Stimulated activated CD4-positive, alpha-beta T cell treated with anti-CD3 and anti-CD28 coated beads, Interleukin-15, amount 100 ng/mL, for 1 hour (primary cell): ENCODE measurements around the gene SLCO4A1.

Experiments
- DNase-seq, 2 donors: peaks; one replicate each; pipeline ENCODE4 v3.0.0-alpha.2; 2020; ENCODE audit warnings: low read depth in 1 of 2, low spot score in 1 of 2

Gene SLCO4A1

DNA sequence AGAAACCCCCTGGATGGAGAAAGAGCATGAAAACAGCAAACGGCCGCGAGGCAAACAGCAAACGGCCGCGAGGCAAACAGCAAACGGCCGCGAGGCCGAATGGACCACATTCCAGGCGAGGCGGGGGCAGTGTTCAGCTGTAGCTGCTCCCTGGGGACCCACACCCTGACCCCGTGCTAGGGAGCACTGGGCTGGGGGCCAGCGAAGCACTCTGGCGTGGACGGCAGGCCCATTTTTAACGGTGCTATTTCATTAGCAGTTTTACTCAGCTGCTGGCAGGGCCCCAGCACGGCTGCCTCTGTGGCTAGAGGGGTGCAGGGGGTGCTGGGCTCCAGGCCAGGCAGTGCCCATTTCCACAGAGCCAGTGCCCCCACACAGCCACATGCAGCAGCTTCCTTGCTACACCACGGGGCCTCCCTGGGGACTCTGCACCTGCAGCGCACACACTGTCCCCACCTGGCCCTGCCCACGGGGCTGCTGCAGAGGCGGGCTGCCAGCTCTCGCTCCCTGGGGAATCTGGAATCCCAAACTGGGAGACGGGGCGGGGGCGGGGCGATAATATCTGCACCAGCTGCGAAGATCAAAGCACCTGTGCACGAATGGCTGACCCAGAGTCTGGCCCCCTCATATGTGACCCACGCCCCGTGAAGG, 35.6 kb upstream of the SLCO4A1 start:
- no peak for DNase-seq

- DNase-seq = no peak
Observed at GRCh38 chr20:62607366-62608217, 34.7 kb upstream of the SLCO4A1 start.

- no peak for DNase-seq
Observed at GRCh38 chr20:62608218-62608565, 34.1 kb upstream of the SLCO4A1 start.

DNA sequence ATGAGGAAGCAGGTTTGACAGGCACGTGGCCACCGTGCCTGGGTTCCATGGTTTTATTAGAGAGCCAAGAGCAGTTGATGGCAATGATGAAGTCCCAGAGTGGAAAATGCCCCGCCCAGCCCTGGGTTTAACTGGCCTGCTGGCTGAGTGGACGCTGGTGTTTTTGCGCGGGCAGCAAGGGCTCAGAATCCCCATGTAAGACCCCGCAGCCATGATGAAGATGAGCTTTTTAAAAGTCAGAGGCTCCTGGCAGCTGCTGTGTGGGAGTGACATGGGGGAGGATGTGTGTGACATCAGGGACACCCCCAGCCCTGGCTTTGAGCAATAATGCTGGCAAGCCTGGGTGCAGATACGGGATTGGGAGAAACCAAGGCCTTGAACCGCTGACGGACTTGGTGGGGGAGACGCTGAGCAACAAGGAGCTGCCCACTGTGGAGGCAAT, 33.0 kb upstream of the SLCO4A1 start:
- DNase-seq = no peak

GRCh38 chr20:62609811-62610757, 32.2 kb upstream of the SLCO4A1 start:
- DNase-seq = no peak

- no peak for DNase-seq
Observed at GRCh38 chr20:62611012-62611411, 31.3 kb upstream of the SLCO4A1 start.

DNA sequence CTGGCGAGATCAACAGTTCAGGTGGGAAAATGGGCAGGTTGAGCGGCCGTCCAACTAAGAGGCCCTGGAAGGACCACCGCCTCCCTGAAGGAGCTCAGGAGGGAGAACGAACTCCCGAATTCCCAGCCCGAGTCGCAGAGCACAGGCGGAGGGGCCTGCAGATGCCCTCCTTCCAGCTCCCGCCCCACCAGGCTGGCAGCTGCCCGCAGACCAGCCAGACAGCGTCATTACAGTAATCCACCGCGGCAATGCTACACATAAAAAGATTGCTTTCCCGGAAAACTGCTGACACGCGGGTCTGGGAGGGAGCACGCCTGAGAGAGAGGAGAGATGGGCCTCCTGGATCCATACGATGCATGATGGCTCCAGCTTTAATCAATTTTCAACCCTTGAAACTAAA, 30.5 kb upstream of the SLCO4A1 start:
- DNase-seq = no peak

- no peak for DNase-seq
Observed at GRCh38 chr20:62614085-62614960, 28.0 kb upstream of the SLCO4A1 start.

DNA sequence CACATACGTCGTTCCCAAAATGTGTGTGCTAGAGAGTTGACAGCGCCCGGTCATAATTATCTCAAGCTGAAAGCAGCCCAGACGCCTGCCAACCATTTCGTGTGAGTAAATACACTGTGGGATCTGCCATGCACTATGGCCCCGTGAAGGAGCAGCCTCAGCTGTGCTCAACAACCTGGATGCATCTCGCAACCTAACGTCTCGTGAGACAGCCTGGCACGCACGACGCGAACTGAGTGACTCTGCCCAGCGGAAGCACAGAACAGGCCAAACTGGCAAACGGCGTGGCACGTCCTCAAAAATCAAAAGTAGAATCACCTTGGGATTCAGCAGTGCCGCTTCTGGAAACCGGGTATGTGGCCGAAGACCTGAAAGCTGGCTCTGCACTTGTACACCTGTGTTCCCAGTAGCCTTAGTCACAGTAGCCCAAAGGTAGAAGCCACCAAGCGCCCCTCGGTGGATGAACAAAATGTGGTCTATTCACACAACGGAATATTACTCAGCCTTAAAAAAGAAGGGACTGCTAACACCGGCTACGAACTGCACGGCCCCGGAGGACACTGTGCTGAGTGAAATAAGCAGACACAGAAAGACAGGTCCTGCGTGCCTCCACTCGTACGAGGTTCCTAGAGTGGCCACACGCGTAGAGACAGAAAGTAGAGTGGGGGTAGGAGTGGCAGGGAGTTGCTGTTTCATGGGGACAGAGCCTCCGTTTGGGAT, 27.2 kb upstream of the SLCO4A1 start:
- no peak for DNase-seq

DNA sequence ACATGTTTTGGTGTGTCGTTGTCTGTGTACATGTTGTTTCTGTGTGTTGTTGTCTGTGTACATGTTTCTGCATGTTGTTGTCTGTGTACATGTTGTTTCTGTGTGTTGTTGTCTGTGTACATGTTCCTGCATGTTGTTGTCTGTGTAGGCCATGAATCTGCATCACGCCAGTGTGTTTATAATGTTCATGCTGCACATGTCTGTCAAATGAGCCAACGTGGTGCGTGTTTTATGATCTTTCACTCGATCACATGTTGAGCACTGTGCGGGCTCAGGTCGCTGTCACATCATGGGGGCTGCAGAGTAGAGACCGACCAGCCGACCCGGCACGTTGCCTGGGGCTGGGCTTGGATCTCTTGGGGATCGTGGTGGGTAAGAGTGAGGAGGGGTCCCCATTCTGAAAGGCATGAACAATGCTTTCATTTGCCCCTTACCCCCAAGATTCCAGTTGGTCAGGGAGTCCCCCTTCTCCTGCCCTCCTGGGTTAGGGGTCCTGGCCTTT, 26.5 kb upstream of the SLCO4A1 start:
- DNase-seq = no peak

- peak; percentile 32 to 64 for DNase-seq
Observed at GRCh38 chr20:62616728-62617621, 25.3 kb upstream of the SLCO4A1 start.

GRCh38 chr20:62617711-62618483, 24.4 kb upstream of the SLCO4A1 start:
- DNase-seq = no peak

GRCh38 chr20:62618611-62619529, 23.4 kb upstream of the SLCO4A1 start:
- no peak for DNase-seq

DNA sequence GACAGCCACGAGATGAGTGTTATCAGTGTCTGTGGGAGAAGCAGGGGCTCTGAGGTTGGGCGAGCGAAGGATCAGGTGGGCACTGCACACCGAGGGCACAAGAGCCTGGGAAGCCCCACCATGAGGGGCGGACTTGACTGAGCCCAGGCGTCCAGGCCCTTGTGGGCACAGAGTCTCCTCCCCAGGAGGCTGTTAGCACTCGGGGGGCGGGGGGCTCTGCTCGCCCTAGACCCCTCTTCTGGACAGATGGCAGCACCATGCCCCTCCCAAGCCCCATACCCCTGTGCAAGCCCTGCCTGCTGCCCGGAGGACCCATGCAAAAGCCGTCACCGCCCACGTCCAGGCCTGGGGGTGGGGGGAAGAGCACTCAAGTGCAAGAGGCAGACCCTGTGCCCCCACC, 21.7 kb upstream of the SLCO4A1 start:
- no peak for DNase-seq

GRCh38 chr20:62621251-62622110, 20.8 kb upstream of the SLCO4A1 start:
- DNase-seq = no peak
